CD4-positive, alpha-beta T cell treated with Interleukin-17A for 1 hour (primary cell): ENCODE measurements around the gene WNT5A.

ENCODE experiments used
- DNase-seq: peaks from one replicate; pipeline ENCODE4 v3.0.0-alpha.2; 2020

WNT5A gene

GRCh38 chr3:55442861-55443260, 44.2 kb downstream of the WNT5A start:
- DNase-seq = no peak

- DNase-seq = no peak
These were observed 45.6 kb downstream of the WNT5A start for GRCh38 chr3:55441499-55441898.

DNA sequence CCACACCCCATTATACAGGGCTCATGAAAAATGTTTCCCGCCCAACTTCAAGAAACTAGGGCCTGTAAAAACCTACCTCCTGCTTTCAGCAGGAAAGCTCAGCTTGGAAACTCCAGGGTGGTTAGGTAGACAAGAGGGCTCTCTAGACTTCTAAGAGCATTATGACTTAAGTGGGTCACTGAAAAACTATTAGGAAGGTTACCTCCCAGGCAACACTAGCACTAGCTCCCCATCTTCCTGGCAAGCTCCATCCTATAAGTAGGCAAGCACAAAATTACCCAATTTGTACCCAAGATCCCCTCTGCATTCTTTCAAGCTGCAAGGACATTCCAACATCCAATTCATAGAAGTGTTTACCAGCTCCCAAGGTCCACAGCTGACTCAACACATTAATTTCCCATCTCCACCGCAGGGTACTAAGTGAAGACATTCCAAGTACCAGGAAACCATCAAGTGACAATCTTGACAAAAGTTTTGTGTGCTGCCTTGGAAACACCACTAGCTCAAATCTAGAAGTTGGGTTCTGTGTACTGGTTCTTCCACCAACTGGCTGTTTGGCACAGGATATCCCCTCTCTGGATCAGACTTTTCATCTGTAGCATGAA, 46.9 kb downstream of the WNT5A start:
- no peak for DNase-seq

DNA sequence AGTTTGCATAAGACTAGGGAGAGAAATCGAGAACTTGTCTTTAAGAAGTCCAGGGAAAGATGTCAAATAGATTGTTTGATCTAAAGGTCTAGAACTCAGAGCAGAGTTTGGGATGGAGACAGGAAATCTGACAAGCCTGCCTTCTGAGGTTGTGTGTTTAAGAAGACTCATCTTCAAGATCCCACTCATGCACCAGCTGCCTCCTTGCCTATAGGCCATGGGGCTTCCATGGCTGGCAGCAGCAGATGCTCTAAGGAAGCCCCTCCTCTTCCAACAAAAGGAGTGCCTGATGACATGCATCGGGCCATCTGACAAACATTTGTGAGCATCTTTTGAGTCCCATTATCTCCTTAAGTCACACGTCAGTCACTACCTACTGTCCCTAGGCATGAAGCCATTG, 47.4 kb downstream of the WNT5A start:
- DNase-seq = no peak

DNA sequence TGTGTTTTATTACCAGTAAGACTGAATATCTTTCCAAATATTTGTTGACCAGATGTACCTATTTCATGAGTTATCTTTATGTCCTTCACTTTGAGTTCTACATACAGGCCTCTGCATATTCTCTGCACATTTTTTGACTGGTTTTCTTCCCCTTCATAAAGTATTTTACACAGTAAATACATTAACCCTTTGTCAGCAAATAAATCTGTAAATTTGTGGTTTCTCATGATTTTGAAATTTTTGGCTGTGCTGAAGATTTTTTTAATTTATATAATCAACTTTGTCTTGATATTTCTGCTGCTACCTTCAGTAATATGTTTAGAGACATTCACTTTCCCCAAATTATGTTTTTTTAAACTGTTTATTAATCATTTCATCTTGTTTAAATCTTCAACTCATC, 50.5 kb downstream of the WNT5A start:
- no peak for DNase-seq

GRCh38 chr3:55435491-55435890, 51.6 kb downstream of the WNT5A start:
- no peak for DNase-seq

DNA sequence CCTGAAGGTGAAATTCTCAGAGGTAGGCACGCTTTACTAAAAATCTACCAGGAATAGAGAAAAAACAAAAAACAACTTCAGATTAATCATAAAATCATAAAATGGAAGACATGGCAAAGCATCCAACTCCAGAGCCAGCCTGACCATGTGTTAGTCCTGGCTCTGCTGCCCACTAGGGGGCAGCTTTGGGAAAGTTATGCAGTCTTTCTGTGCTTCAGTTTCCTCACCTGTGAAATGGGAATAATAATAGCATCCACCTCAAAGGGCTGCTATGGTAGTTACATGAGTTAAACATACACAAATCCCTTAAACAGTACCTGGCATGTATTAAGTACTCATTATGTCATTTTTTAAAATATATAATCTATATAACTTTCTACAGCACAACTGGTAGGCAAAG, 52.3 kb downstream of the WNT5A start:
- DNase-seq = no peak

DNA sequence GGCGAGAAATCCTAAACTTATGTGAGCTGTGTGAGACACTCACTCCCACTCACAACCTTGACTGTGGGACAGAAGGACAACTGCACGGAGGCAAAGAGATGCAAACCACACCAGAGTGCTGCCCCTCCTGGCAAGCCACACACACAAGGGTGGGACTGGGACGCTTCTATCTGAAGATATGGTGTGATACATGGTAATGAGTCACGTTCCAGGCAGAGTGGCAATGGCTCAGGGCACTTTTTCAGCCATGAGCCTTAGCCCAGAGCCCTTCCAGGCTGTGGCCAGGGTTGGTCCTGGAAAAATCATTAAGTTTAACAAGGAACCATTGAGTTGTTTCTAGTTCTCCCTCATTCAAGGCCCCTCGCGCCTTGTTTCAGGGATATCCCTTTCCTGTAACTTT, 56.1 kb downstream of the WNT5A start:
- DNase-seq = no peak

- DNase-seq = no peak
These were observed 59.4 kb downstream of the WNT5A start for GRCh38 chr3:55427739-55428138.

DNA sequence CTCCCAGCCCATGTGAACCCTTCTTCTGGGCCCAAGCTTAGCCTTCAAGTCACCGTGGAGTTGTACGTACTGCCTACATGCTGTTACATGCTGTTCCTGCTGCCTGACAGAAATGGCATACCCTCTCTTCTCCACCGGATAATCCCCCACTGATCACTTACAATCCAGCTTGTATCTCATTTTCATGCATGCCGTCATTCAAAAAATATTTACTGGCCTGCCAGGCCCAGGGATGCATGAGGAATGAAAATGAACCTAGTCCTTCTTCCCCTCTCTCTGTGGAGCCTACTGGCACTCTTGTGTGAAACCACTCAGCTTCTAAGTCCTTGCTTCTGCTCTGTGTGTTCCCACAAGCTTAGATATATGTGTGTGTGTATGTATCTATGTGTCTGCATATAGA, 60.6 kb downstream of the WNT5A start:
- no peak for DNase-seq

- no peak for DNase-seq
These were observed 63.3 kb downstream of the WNT5A start for GRCh38 chr3:55423782-55424181.

DNA sequence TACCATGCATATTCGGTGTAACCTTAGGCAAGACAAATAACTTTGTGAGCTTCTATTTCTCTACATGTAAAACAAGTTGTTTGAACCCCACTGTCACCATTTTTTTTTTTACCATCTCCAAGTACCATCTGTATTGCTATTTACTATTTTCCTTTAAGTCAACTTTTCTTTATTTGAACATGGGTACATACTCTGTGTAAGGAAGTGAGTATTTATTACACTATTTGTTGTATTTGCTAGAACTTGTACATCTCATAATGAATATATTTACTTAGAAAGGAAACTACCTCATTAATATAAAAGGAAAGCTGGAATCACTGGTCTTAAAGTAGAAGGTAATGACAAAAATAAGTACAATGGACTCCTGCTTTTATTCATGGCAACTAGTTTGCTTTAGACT, 69.9 kb downstream of the WNT5A start:
- DNase-seq = no peak

GRCh38 chr3:55416331-55416821, 70.7 kb downstream of the WNT5A start:
- no peak for DNase-seq
